MG63 (cell line): ENCODE data around the gene PKD1L1. TPM values are rescaled to one million over a fixed set of nuclear protein-coding genes. Genes with fewer than 3 reads are reported as not detected.
A peak's percentile ranks its signal among the peaks of the same experiment; 100 is the strongest.

Experiments
- DNase-seq: peaks from one replicate; pipeline ENCODE4 v3.0.0-alpha.2; 2020
- H3K27me3 ChIP-seq: fragments of 250-450 bp; sonication (Bioruptor Pico); 2 replicates; pipeline ENCODE4 v1.5.1; 2020; ENCODE audit warnings: mild to moderate bottlenecking, moderate library complexity
- H3K36me3 ChIP-seq: fragments of 250-450 bp; sonication (Bioruptor Pico); 2 replicates; pipeline ENCODE4 v1.5.1; 2020; ENCODE audit warnings: mild to moderate bottlenecking, moderate library complexity
- H3K4me3 ChIP-seq: fragments of 250-450 bp; sonication (Bioruptor Pico); 2 replicates; pipeline ENCODE4 v1.5.1; 2020; ENCODE audit warnings: mild to moderate bottlenecking, moderate library complexity
- H3K9me3 ChIP-seq: fragments of 250-450 bp; sonication (Bioruptor Pico); 2 replicates; pipeline ENCODE4 v1.5.1; 2020; ENCODE audit warnings: mild to moderate bottlenecking, moderate library complexity
- total RNA-seq: library from RNA; depleted of rRNA; stranded (reverse); fragments of >200 nt; shearing (Covaris generic); gene quantifications from 2 replicates; pipeline ENCODE4 v1.2.3, GENCODE V29; 2014; ENCODE audit warnings: low replicate concordance

PKD1L1 gene
- total RNA-seq, 1 experiment from 2014 or later, result 0.13 TPM

DNA sequence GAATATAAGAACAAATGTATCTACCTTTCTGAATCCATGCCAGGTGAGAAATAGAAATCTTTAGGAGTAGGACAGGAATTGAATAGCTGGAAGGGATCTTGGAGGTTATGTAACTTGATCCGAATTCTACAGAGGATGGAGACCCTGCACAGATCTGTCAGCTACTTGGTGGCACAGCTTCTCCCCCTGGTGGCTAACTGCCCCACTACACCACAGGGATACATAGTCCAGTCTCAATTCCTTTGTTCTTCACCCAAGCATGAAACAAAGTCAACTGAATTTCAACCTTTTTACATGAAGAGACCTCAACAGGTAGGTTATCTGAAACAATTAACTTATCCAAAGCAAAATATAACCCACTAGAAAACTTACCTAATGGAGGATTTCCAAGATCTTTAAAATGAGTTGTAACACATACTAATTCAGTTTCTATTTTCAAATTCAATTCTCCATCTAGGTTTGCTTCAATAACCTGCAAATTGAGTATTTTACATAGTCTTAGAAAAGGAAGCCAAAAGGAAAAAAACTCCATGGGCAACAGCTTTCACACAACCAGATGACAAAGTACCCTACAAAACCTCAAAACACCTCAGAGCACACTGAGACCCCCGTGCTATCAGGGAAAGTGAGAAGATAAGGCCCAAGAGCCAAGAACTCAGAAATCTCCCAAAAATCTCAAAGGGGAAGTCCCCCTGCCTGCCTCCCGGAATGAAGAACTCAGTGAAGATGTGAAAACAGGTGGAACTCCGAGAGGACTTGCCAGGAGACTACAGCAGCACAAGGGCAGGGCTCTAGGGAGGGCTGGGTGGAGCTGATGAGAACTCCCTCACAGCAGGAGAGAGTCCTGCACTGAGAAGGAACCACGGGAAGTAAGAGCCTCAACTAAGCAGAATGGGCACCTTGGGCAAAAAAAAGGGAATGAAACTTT lies 20.8 kb upstream of the PKD1L1 start:
- H3K4me3 ChIP-seq, result no peak overlapping the region
- H3K36me3 ChIP-seq, result peaks cover 71% of the 10 kb centered on the region

DNA sequence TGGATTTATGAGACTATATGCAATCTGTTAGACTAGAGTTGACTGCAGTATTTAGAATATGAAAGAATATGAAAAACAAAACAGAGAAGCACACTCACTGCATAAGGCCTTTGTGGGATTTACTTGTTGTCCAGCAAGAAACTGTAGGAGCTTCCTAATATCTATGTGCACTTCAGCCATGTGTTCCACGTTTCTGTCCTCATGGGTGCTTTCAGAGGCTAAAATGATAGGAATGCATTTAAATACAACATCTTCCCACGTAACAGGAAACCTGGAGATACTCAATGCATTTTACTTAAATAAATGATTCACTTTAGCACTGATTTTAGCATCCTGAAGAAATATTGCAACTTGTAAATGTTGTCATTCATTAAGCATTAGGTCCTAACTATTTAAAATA lies 19.4 kb upstream of the PKD1L1 start:
- H3K9me3 ChIP-seq, result no peaks in the 10 kb centered on the region
- DNase-seq, result no peak
- no peaks in the 10 kb centered on the region for H3K27me3 ChIP-seq
- H3K36me3 ChIP-seq, result peaks cover 68% of the 10 kb centered on the region
- H3K4me3 ChIP-seq, result no peak overlapping the region

More for the DNA sequence above, 20.8 kb upstream of the PKD1L1 start:
- no peaks in the 10 kb centered on the region for H3K27me3 ChIP-seq
- no peaks in the 10 kb centered on the region for H3K9me3 ChIP-seq
- DNase-seq, result peak; percentile 48

DNA sequence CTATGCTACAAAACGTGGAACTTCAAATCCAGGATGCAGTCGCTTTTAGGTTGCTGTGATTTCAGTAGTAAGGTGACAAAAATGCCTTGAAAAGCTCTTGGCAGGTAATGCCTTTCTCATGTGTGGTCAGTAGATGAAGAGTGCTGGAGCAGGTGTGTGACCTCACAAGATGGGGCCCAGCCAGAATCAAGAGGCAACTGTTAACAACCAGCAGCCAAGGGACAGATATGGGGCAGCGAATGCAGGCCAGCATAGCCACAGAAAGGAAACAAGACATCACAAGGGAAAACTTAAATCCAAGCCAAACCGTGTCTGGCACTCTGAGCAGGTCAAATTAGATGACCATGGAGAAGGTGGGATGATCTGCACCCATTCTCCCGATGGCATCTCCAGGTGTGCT lies 18.9 kb upstream of the PKD1L1 start:
- Histone ChIP-seq H3K36me3 (peaks cover 67% of the 10 kb centered on the region), H3K9me3 (no peaks in the 10 kb centered on the region)
- DNase-seq, result no peak

DNA sequence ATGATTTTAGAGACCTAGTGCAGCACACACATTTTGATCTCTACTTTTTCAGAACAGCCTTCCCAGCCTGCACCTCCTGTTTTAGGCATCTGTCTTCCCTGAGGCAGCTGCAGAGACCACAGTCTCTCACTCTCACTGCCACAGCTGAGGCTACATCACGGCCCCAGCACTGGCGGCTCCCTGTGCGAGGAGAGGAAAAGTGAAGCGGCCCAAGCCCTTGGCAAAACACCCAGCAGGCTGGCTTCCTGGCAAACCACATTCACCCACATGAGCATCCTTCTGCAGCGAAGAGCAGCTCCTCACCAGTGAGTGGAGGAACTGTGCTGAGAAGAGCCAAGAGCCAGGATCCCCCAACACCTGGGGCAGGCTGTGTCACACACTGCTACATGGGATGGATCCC lies 17.2 kb upstream of the PKD1L1 start:
- no peak overlapping the region for H3K4me3 ChIP-seq
- peaks cover 62% of the 10 kb centered on the region for H3K36me3 ChIP-seq

More for the DNA sequence above, 18.9 kb upstream of the PKD1L1 start:
- Histone ChIP-seq H3K27me3 (no peaks in the 10 kb centered on the region), H3K4me3 (no peak overlapping the region)

DNA sequence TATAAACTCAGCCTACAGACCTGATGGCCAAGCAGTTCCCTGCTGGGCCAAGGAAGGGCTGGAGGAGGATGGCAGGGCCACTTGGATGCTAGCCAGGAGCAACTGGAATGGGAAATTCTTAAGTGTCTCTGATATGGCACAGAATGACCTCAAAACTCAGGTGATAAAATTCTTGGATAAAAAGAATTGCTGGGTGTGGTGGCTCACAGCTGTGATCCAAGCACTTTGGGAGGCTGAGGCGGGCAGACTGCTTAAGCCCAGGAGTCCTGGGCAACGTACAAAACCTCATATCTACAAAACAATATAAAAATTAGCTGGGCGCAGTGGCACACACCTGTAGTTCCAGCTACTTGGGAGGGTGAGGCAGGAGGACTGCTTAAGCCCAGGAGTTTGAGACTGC lies 14.0 kb upstream of the PKD1L1 start:
- peaks cover 38% of the 10 kb centered on the region for H3K36me3 ChIP-seq
- no peak overlapping the region for H3K4me3 ChIP-seq
- no peak for DNase-seq
- no peaks in the 10 kb centered on the region for H3K27me3 ChIP-seq
- no peaks in the 10 kb centered on the region for H3K9me3 ChIP-seq

More for the DNA sequence above, 17.2 kb upstream of the PKD1L1 start:
- Histone ChIP-seq H3K9me3 (no peaks in the 10 kb centered on the region), H3K27me3 (no peaks in the 10 kb centered on the region)
- no peak for DNase-seq

DNA sequence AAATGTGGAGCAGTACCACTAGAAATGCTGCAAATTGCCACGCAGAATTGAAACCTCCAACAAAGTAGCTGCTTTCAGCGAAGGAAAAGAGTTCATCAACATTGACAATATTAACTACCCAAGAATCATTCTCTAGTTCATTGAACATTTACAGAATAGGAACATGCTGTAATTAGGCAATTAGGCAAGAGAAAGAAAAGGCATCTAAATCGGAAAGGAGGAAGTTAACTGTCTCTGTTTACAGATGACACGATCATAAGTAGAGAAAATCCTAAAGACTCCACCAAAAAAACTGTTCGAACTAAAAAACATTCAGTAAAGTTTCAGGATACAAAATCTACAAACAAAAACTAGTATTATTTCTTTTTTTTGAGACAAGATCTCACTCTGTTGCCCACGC lies 8.9 kb upstream of the PKD1L1 start:
- Histone ChIP-seq H3K4me3 (no peak overlapping the region), H3K36me3 (peaks cover 8% of the 10 kb centered on the region), H3K9me3 (no peaks in the 10 kb centered on the region), H3K27me3 (no peaks in the 10 kb centered on the region)
- no peak for DNase-seq

DNA sequence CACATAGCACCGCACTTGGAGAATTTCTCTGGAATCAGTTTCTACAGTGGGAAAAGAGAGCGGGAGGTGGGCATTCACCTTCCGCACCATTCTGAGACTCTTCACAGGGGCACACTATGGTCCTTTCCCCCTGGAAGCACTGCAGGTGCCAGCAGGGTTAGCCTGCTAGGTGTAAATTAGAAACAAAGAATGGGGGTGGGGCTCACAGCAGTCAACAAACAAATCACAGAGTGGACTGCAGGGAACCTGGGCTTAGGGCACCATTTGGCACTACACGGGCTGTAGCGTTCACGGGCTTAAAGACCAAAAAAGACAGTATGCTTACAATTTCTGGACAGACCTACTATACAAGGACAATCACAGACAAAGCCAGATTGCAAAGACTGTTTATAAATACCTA lies 8.0 kb upstream of the PKD1L1 start:
- no peak for DNase-seq
- Histone ChIP-seq H3K27me3 (no peaks in the 10 kb centered on the region), H3K9me3 (no peaks in the 10 kb centered on the region), H3K4me3 (no peak overlapping the region), H3K36me3 (peaks cover 8% of the 10 kb centered on the region)

DNA sequence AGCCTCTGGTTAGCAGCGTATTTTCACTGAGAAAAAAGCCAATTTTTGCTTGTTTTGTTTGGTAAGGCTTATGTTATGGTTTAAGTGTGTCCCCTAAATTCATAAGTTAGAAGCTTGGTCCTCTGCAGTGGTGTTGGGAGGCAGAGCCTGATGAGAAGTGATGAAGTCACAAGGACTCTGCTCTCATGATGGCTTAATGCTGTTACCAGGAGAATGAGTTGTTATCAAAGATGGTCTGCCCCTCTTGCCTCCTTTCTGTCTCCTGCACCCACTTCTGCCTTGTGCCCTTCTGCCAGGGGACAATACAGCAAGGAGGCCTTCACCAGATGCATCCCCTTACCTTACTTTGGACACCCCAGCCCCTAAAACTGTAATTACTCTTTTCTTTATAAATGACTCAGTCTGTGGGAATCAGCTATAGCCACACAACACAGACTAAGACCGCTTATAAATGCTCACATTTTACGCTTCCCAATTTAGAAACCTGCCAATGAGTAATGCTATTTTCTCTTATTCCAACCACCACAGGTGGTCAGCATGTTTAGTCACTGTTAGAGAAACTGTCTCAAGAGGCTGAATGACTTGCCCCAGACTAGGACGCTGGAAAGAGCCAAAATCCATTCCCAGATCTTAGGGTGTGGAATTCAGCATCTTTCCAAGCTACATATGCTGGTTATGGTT lies 6.1 kb upstream of the PKD1L1 start:
- H3K9me3 ChIP-seq, result no peaks in the 10 kb centered on the region
- H3K27me3 ChIP-seq, result no peaks in the 10 kb centered on the region
- H3K4me3 ChIP-seq, result no peak overlapping the region
- DNase-seq, result peak; percentile 45
- peaks cover 8% of the 10 kb centered on the region for H3K36me3 ChIP-seq

DNA sequence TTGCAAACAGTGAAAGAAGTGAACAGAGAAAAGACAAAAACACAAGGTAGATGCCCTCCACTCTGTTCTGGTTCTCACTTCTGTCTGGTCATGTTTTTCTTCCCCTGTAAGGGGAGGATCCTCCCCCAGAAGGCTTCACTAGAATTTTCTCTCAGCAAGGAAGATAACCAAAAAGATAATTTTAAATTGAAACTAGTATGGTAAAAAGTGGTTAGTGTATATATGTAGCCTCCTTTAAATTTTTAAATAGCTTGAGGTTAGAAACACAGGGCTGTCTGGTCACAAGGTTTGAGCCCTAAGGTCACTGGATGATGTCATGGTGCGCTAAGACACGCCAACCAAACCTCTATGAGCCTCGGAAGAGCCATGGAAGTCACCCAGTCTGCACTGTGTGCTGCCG lies 5.6 kb upstream of the PKD1L1 start:
- peaks cover 8% of the 10 kb centered on the region for H3K36me3 ChIP-seq
- no peaks in the 10 kb centered on the region for H3K27me3 ChIP-seq
- H3K9me3 ChIP-seq, result no peaks in the 10 kb centered on the region
- DNase-seq, result no peak
- H3K4me3 ChIP-seq, result no peak overlapping the region

DNA sequence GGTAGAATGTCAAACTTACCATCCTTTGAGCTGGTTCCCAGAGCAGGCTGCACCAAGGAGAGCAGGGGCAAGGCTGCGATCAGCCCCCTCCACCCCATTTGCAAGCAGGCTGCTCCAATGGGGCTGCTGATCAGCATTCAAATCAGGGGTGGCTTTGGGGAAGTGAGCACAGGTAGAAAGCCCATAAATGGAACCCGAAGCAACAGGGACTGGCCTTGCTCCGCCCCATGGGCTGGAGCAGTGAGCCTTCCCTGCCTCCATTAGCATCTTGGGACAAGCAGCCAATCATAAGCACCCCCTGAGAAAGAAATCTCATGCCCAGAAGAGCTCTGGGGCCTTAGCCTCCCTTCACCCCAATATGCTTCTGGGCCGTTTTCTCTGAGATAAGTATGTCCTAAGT lies 4.0 kb upstream of the PKD1L1 start:
- Histone ChIP-seq H3K27me3 (no peaks in the 10 kb centered on the region), H3K36me3 (peaks cover 8% of the 10 kb centered on the region; the same call in 1 of the 2 replicates), H3K9me3 (no peaks in the 10 kb centered on the region), H3K4me3 (no peak overlapping the region)
- no peak for DNase-seq

DNA sequence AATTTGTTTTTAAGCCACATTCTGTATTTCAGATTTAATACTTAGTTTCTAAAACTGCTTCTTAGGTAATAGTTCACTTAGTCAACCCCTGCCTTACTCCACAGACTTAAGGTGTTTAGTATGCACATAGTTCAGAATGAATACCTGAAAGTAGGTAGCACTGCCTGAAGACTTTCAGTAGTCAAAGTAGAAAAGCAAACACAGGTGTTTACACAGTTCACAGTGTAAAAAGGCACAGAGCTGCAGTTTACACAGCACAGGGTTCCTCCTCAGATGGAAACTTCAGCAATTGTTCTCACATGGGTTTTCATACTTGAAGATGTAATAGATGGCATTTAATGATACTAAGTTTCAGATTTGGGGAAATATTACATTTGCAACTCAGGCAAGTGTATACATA lies 3.1 kb upstream of the PKD1L1 start:
- no peaks in the 10 kb centered on the region for H3K9me3 ChIP-seq
- no peak for DNase-seq
- H3K36me3 ChIP-seq, result peaks cover 8% of the 10 kb centered on the region; the same call in 1 of the 2 replicates
- no peaks in the 10 kb centered on the region for H3K27me3 ChIP-seq
- H3K4me3 ChIP-seq, result no peak overlapping the region

DNA sequence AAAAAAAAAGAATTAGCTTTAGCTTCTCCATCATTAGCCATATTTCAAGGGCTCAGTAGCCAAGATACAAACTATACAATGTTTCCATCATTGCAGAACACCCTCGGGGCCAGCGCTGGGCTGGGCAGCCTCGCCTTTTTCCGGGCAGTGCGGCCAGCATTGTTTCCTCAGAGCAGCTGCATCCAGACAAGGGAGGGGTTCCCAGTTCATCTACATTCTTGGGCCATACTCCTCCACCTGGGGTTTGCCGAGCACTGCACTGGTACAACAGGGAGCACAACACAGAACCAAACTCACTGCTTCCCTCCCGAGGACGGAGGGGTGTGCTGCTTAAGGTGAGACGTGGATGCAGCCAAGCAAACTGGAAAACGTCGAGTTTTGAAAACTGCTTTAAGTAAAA lies 2.4 kb upstream of the PKD1L1 start:
- DNase-seq, result no peak
- Histone ChIP-seq H3K36me3 (peaks cover 8% of the 10 kb centered on the region; the same call in 1 of the 2 replicates), H3K27me3 (no peaks in the 10 kb centered on the region), H3K4me3 (no peak overlapping the region), H3K9me3 (no peaks in the 10 kb centered on the region)

DNA sequence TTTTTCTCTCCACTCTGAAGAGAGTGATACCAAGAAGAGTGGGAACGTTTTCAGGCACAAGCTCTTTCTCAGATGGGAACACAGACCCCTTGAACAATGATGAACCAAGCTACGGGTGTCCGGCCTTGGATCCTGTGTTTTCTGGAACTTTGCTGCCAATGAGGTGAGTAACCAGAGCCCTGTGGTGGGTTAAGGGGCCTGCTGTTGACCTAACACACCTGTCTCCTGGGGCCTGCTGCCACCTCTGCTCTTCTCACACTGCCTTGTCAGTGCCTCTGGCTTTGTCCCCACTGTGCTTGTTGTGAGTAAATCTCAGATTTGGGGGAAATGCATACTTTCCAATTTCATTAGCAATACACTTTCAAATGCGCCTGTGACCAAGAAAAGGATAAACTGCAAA lies 1.4 kb upstream of the PKD1L1 start:
- Histone ChIP-seq H3K27me3 (no peaks in the 10 kb centered on the region), H3K36me3 (peaks cover 6% of the 10 kb centered on the region; the same call in 1 of the 2 replicates), H3K9me3 (no peaks in the 10 kb centered on the region), H3K4me3 (no peak overlapping the region)
- no peak for DNase-seq

DNA sequence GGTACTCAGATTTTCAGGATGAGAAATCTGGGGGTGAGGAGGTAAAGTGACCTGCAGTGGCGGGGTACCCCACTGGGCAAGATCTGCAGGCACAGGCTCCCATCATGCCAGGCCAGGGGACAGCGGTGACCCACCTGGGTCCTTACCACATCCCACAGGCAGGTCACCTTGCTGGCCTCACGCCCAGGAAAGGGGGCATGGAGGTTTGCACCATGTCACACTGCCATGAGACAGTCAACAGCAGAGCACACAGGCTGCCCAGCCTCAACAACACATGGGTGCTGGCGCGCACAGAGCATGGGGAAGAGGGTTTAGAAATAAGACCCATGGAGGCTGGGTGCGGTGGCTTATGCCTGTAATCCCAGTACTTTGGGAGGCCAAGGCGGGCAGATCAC lies 914 bp downstream of the PKD1L1 start:
- no peaks in the 10 kb centered on the region for H3K36me3 ChIP-seq
- H3K4me3 ChIP-seq, result no peak overlapping the region
- DNase-seq, result no peak
- H3K9me3 ChIP-seq, result no peaks in the 10 kb centered on the region
- H3K27me3 ChIP-seq, result no peaks in the 10 kb centered on the region

DNA sequence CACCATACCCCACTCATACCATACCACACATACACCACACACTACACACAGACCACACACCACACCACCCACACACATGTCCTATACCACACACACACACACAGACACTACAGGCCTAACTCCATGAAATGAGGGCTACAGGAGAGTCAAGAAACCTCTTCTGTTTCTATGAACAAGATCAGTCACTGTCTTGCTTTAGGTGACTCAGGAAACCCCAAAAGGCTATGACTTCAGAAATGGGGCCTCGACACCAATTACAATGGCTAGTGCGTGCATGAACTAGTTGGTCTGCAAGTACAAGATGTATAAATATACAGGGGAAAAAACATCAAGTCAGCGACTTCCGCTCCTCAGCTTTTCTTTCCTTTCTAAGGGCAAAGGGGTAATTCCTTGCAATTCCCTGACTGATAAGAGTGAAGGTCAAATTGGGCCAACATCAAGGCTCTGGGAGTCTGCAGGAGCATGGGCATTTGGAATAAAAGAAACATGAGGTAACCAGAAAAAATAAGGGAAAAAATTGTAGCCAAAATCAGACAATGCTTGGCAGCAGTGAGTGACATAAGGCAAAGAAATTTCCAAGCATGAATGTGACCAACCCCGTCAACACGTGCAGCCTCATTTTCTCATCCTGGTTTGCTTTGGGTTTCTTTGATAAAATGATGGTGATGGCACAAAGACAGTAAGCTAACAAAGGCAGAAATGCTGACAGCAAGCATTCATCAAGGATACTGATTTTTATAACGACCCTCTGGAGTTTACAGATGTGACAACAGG lies 1.5 kb downstream of the PKD1L1 start:
- Histone ChIP-seq H3K9me3 (no peaks in the 10 kb centered on the region), H3K4me3 (no peak overlapping the region), H3K27me3 (no peaks in the 10 kb centered on the region), H3K36me3 (no peaks in the 10 kb centered on the region)
- no peak for DNase-seq

DNA sequence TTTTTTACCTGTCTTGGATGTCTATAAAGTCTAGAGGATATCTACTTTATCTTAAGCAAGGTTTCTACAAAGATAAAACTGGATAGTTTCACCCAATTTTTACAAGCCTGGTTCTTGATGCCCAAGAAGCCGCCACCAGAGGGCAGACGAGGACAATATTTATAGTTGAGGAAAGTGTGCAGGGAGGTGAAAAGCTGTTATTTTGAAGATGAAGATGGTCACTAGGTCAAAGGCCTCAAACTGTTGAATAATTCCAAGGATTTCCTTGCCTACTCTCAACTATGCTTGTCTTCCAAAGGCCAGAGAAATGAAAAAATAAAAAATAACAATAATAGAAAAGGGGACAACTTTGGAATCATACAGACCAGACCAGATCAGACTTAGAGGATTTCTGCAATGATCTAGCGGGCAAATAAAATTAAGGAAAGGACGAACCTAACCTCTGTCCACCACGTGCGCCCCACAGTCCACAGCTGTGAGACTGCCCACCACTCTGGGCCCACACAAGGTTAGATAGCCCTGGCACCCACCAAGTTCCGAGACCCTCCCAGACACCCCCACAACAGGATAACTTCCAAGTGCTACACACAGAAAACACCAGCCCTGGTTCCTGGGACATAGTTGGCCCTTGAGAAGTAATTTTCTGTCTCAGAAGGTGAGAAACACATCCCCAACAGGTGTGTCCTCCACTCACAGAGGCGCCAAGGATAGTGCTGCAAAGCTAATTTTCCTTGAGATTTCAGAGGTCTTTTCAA lies 2.8 kb downstream of the PKD1L1 start:
- H3K36me3 ChIP-seq, result no peaks in the 10 kb centered on the region
- no peak overlapping the region for H3K4me3 ChIP-seq
- DNase-seq, result peak; percentile 34
- no peaks in the 10 kb centered on the region for H3K27me3 ChIP-seq
- no peaks in the 10 kb centered on the region for H3K9me3 ChIP-seq
